HL-60 (cell line): ENCODE data around the gene SULT1B1.

Source experiments
- DNase-seq, 2 experiments: peaks; one replicate each; pipeline ENCODE4 v3.0.0-alpha.2; 2010 to 2020; ENCODE audit warnings: low read depth in 1 of 2, low spot score in 1 of 2
- H3K27ac ChIP-seq: fragments of 250-450 bp; sonication (Bioruptor Pico); replicated peaks from 2 replicates; pipeline ENCODE4 v1.5.1; 2020; ENCODE audit warnings: mild to moderate bottlenecking, moderate library complexity
- H3K27me3 ChIP-seq: fragments of 250-450 bp; sonication (Bioruptor Pico); 2 replicates; pipeline ENCODE4 v1.5.1; 2021; ENCODE audit warnings: mild to moderate bottlenecking, moderate library complexity; ENCODE audit not compliant: insufficient read depth, poor library complexity, severe bottlenecking
- H3K4me3 ChIP-seq: replicated peaks from 2 replicates; pipeline ENCODE4 v1.5.1; 2011; ENCODE audit warnings: mild to moderate bottlenecking, control low read depth, low read length; ENCODE audit not compliant: insufficient read depth
- CTCF ChIP-seq: IDR thresholded peaks from one replicate; pipeline ENCODE4 v1.5.1; 2011; ENCODE audit warnings: low read length, control low read depth, inconsistent platforms; ENCODE audit not compliant: insufficient read depth
- GABPA ChIP-seq: IDR thresholded peaks from 2 replicates; pipeline ENCODE4 v1.6.1; 2012; ENCODE audit warnings: low read depth
- POLR2AphosphoS5 ChIP-seq: IDR thresholded peaks from 2 replicates; pipeline ENCODE4 v1.6.1; 2012; ENCODE audit warnings: low read depth
- REST ChIP-seq: IDR thresholded peaks from 2 replicates; pipeline ENCODE4 v1.6.1; 2012; ENCODE audit warnings: low read depth; ENCODE audit not compliant: insufficient replicate concordance
- SPI1 ChIP-seq: IDR thresholded peaks from 2 replicates; pipeline ENCODE4 v1.6.1; 2012; ENCODE audit warnings: low read depth, mild to moderate bottlenecking, borderline replicate concordance

SULT1B1 gene

DNA sequence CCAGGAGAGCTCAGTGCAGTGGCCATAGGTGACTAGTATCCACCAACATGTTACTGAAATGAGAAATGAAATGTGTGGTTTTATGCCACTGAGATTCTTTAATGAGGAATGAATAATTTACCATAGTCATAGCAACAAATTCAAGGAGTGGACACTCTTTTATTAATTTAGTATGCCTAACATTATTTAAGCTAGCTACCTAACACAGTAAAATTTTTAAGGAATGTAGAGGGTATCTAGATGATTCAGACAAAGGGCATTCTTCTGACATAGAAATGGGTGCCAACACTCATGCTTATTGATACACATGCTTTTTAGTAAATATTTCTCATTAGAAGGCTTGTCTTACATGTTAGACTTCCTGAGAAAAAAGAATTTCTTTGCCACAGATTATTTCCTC lies 33.3 kb upstream of the SULT1B1 start:
- DNase-seq = no peak
- H3K27me3 ChIP-seq = no peaks in the 10 kb centered on the region
- TF ChIP-seq GABPA (no peak), POLR2AphosphoS5 (no peak), REST (no peak), CTCF (no peak), SPI1 (no peak)
- H3K27ac ChIP-seq = no peak overlapping the region
- no peak overlapping the region for H3K4me3 ChIP-seq

GRCh38 chr4:69787879-69788278 lies 27.5 kb upstream of the SULT1B1 start:
- no peak for TF ChIP-seq REST
- no peak overlapping the region for H3K4me3 ChIP-seq
- no peak for DNase-seq
- no peak overlapping the region for H3K27ac ChIP-seq
- H3K27me3 ChIP-seq = no peaks in the 10 kb centered on the region

DNA sequence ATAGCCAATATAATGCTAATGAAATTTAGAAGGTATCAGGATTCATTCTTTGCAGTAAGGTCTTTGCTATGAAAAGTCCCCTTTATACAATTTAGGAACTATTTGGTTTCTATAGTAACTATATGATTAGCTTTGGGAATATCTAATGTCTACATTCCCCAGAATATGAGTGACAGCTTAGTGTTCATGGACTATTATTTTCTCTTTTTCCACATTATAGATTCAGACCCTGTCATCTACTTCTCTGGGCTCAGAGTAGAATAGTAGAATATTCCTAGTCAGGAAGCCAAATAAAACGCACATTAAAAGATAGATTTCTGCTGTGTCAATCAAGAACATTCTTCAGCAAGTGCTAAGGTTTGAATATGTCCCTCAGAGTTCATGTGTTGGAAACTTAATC lies 26.1 kb upstream of the SULT1B1 start:
- no peak for DNase-seq
- no peak overlapping the region for H3K27ac ChIP-seq
- H3K4me3 ChIP-seq = no peak overlapping the region
- no peaks in the 10 kb centered on the region for H3K27me3 ChIP-seq
- TF ChIP-seq POLR2AphosphoS5 = no peak
- TF ChIP-seq REST = no peak
- TF ChIP-seq CTCF = no peak
- TF ChIP-seq GABPA = no peak
- TF ChIP-seq SPI1 = no peak
